B cell (primary cell): ENCODE data around the gene OLFML1.

Experiments
- EZH2 ChIP-seq: IDR thresholded peaks from 2 replicates; pipeline ENCODE4 v1.6.1; 2012; ENCODE audit warnings: borderline replicate concordance, low read depth, mild to moderate bottlenecking, moderate library complexity, low read length; ENCODE audit not compliant: insufficient read depth, poor library complexity, severe bottlenecking
- TF ChIP-seq, protein P1 (sequence below): fragments of 200-600 bp; IDR thresholded peaks from one replicate; pipeline ENCODE4 v1.8.0; 2022; ENCODE audit warnings: antibody characterized with exemption, mild to moderate bottlenecking

GRCh38 chr11:7449211-7449840 is 36.0 kb upstream of the OLFML1 start:
- TF ChIP-seq, protein P1, sequence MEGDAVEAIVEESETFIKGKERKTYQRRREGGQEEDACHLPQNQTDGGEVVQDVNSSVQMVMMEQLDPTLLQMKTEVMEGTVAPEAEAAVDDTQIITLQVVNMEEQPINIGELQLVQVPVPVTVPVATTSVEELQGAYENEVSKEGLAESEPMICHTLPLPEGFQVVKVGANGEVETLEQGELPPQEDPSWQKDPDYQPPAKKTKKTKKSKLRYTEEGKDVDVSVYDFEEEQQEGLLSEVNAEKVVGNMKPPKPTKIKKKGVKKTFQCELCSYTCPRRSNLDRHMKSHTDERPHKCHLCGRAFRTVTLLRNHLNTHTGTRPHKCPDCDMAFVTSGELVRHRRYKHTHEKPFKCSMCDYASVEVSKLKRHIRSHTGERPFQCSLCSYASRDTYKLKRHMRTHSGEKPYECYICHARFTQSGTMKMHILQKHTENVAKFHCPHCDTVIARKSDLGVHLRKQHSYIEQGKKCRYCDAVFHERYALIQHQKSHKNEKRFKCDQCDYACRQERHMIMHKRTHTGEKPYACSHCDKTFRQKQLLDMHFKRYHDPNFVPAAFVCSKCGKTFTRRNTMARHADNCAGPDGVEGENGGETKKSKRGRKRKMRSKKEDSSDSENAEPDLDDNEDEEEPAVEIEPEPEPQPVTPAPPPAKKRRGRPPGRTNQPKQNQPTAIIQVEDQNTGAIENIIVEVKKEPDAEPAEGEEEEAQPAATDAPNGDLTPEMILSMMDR: no peak
- TF ChIP-seq EZH2: no peak
